ENCODE measurements around the gene FRMD5. TPM values are rescaled to one million over a fixed set of nuclear protein-coding genes. Genes with fewer than 3 reads are reported as not detected.

Gene FRMD5
- total RNA-seq, 1 experiment from 2014 or later = 27.2 TPM

DNA sequence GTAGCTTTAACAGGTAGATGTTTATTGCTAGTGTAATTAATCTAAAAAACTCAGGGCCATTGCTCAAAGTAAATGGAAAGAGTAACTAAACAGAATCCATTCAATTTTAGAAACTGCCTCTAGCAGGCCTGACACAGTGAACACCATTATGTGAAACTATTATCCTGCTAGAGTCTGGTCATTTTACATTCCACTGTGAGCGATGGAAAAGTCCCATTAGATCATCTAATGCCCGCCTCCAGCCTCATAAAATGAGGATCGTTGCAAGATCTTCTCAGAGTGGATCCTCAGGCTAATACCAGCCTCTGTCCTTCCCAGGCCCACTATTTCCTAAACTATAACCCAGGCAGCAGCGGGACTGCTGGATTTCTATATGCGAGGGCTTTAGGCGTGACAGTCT lies 260.6 kb downstream of the FRMD5 start:
- intact Hi-C loops (cut with micrococcal nuclease) = no loop called here
- ChIA-PET RAD21 (ENCODE audit: low non-redundant PET in 1 of 2, low total read pairs in 2 of 2, uncharacterized antibody in 2 of 2, unreplicated experiment in 2 of 2) (no interaction called here), CTCF (no interaction called here), POLR2A (no interaction called here)
- no peaks in the 10 kb centered on the region for H3K9me3 ChIP-seq (ENCODE audit: control insufficient read depth in 1 of 2, insufficient read depth in 1 of 2, low read depth in 1 of 2, low read length in 2 of 2)
- peaks cover 44% of the 10 kb centered on the region for H3K79me2 ChIP-seq (ENCODE audit: insufficient read depth, low read length)
- H3K36me3 ChIP-seq (ENCODE audit: control insufficient read depth in 1 of 2, insufficient read depth in 2 of 2, low read length in 2 of 2) = no peaks in the 10 kb centered on the region
- no peak overlapping the region for H3K27ac ChIP-seq (ENCODE audit: low read depth, low read length)
- no peak overlapping the region for H3K9ac ChIP-seq (ENCODE audit: low read length)
- ATAC-seq (no peak), DNase-seq (ENCODE audit: low read depth, low spot score) (no peak)
- H3K9me2 ChIP-seq (ENCODE audit: insufficient read depth) = no peaks in the 10 kb centered on the region
- H3K4me1 ChIP-seq (ENCODE audit: control insufficient read depth in 1 of 2, insufficient read depth in 2 of 2, low read length in 2 of 2) = peaks cover 8 to 26% of the 10 kb centered on the region in 2 experiments
- H3K4me2 ChIP-seq (ENCODE audit: low read length) = no peak overlapping the region
- TF ChIP-seq RAD21 (IDR thresholded peaks at IDR 0.05; ENCODE audit: low read depth) = no peak
- TF ChIP-seq FOSL1 (IDR thresholded peaks at IDR 0.05; ENCODE audit: low read depth) = no peak
- no peak for TF ChIP-seq ZFX (IDR thresholded peaks at IDR 0.05)
- TF ChIP-seq POLR2A (IDR thresholded peaks at IDR 0.05; ENCODE audit: borderline replicate concordance, extremely low read depth, insufficient read depth, insufficient read length) = no peak
- TF ChIP-seq, protein P1, sequence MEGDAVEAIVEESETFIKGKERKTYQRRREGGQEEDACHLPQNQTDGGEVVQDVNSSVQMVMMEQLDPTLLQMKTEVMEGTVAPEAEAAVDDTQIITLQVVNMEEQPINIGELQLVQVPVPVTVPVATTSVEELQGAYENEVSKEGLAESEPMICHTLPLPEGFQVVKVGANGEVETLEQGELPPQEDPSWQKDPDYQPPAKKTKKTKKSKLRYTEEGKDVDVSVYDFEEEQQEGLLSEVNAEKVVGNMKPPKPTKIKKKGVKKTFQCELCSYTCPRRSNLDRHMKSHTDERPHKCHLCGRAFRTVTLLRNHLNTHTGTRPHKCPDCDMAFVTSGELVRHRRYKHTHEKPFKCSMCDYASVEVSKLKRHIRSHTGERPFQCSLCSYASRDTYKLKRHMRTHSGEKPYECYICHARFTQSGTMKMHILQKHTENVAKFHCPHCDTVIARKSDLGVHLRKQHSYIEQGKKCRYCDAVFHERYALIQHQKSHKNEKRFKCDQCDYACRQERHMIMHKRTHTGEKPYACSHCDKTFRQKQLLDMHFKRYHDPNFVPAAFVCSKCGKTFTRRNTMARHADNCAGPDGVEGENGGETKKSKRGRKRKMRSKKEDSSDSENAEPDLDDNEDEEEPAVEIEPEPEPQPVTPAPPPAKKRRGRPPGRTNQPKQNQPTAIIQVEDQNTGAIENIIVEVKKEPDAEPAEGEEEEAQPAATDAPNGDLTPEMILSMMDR (IDR thresholded peaks at IDR 0.05 in 2 of 3, conservative IDR thresholded peaks at IDR 0.05 in 1 of 3; ENCODE audit: borderline replicate concordance in 1 of 3, insufficient read depth in 1 of 3, low read depth in 2 of 3, low read length in 2 of 3) = no peak
- TF ChIP-seq SRF (IDR thresholded peaks at IDR 0.05; ENCODE audit: low read depth) = no peak
- TF ChIP-seq, protein P2, sequence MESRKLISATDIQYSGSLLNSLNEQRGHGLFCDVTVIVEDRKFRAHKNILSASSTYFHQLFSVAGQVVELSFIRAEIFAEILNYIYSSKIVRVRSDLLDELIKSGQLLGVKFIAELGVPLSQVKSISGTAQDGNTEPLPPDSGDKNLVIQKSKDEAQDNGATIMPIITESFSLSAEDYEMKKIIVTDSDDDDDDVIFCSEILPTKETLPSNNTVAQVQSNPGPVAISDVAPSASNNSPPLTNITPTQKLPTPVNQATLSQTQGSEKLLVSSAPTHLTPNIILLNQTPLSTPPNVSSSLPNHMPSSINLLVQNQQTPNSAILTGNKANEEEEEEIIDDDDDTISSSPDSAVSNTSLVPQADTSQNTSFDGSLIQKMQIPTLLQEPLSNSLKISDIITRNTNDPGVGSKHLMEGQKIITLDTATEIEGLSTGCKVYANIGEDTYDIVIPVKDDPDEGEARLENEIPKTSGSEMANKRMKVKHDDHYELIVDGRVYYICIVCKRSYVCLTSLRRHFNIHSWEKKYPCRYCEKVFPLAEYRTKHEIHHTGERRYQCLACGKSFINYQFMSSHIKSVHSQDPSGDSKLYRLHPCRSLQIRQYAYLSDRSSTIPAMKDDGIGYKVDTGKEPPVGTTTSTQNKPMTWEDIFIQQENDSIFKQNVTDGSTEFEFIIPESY (IDR thresholded peaks at IDR 0.05; ENCODE audit: extremely low read depth, insufficient replicate concordance, low read length) = no peak
- TF ChIP-seq, protein P3, sequence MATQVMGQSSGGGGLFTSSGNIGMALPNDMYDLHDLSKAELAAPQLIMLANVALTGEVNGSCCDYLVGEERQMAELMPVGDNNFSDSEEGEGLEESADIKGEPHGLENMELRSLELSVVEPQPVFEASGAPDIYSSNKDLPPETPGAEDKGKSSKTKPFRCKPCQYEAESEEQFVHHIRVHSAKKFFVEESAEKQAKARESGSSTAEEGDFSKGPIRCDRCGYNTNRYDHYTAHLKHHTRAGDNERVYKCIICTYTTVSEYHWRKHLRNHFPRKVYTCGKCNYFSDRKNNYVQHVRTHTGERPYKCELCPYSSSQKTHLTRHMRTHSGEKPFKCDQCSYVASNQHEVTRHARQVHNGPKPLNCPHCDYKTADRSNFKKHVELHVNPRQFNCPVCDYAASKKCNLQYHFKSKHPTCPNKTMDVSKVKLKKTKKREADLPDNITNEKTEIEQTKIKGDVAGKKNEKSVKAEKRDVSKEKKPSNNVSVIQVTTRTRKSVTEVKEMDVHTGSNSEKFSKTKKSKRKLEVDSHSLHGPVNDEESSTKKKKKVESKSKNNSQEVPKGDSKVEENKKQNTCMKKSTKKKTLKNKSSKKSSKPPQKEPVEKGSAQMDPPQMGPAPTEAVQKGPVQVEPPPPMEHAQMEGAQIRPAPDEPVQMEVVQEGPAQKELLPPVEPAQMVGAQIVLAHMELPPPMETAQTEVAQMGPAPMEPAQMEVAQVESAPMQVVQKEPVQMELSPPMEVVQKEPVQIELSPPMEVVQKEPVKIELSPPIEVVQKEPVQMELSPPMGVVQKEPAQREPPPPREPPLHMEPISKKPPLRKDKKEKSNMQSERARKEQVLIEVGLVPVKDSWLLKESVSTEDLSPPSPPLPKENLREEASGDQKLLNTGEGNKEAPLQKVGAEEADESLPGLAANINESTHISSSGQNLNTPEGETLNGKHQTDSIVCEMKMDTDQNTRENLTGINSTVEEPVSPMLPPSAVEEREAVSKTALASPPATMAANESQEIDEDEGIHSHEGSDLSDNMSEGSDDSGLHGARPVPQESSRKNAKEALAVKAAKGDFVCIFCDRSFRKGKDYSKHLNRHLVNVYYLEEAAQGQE (IDR thresholded peaks at IDR 0.05; ENCODE audit: low read depth) = no peak
- TF ChIP-seq, protein P4, sequence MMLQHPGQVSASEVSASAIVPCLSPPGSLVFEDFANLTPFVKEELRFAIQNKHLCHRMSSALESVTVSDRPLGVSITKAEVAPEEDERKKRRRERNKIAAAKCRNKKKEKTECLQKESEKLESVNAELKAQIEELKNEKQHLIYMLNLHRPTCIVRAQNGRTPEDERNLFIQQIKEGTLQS (IDR thresholded peaks at IDR 0.05) = no peak
- TF ChIP-seq POLR2AphosphoS5 (IDR thresholded peaks at IDR 0.05; ENCODE audit: low read depth, low read length) = no peak
- TF ChIP-seq EGR1 (IDR thresholded peaks at IDR 0.05; ENCODE audit: low read depth) = no peak
- TF ChIP-seq ZNF274 (IDR thresholded peaks at IDR 0.05; ENCODE audit: low read depth, low read length) = no peak
- TF ChIP-seq CEBPB (IDR thresholded peaks at IDR 0.05; ENCODE audit: low read depth) = no peak
- TF ChIP-seq YY1 (IDR thresholded peaks at IDR 0.05; ENCODE audit: extremely low read depth, insufficient replicate concordance, low read depth, low read length) = no peak
- no peak for TF ChIP-seq EZH2 (IDR thresholded peaks at IDR 0.05)
- H2AFZ ChIP-seq (ENCODE audit: low read depth, low read length, poor library complexity, severe bottlenecking) = no peak overlapping the region
- no peak overlapping the region for H3K4me3 ChIP-seq (replicated peaks in 1 of 2; ENCODE audit: low read depth in 1 of 2, low read length in 2 of 2)
- H3K27me3 ChIP-seq (ENCODE audit: insufficient read depth, low read length) = no peaks in the 10 kb centered on the region
- BruUV-seq (replicated peaks) = no TSS peak
- peaks cover 3% of the 10 kb centered on the region for H4K20me1 ChIP-seq (ENCODE audit: insufficient read depth)
